ENCODE measurements around the gene CCDC171.

CCDC171 gene

GRCh38 chr9:16010221-16010620 is 457.4 kb downstream of the CCDC171 start:
- no peak for DNase-seq

- no peak for DNase-seq
Observed at GRCh38 chr9:16012621-16013020, 459.8 kb downstream of the CCDC171 start.

- no peak for DNase-seq
Observed at GRCh38 chr9:16013366-16013765, 460.5 kb downstream of the CCDC171 start.

GRCh38 chr9:16013826-16014225 is 461.0 kb downstream of the CCDC171 start:
- no peak for DNase-seq

GRCh38 chr9:16022228-16022627 is 469.4 kb downstream of the CCDC171 start:
- no peak for DNase-seq

GRCh38 chr9:16023446-16023845 is 470.6 kb downstream of the CCDC171 start:
- DNase-seq = no peak

All from NCI-H1417 treated with DMSO at 0.1 percent for 48 hours (cell line).